H1 (cell line): ENCODE data around the gene SNRNP200. TPM values are rescaled to one million over a fixed set of nuclear protein-coding genes. Genes with fewer than 3 reads are reported as not detected.

ENCODE experiments used
- ASH2L ChIP-seq: fragments of 200-600, 300-600 bp; sonication (generic); IDR thresholded peaks from one replicate; pipeline ENCODE4 v1.7.1; 2017; ENCODE audit warnings: low read length
- BACH1 ChIP-seq: IDR thresholded peaks from 2 replicates; pipeline ENCODE4 v1.6.1; 2012; ENCODE audit warnings: low read length, improper control_type of control experiment
- KDM5A ChIP-seq: fragments of 200-600 bp; IDR thresholded peaks from 2 replicates; pipeline ENCODE4 v1.7.1; 2012; ENCODE audit warnings: mild to moderate bottlenecking, low read length, inconsistent platforms, mixed read lengths
- RNF2 ChIP-seq: fragments of 200-900, 300-1000 bp; sonication (generic); IDR thresholded peaks from 2 replicates; pipeline ENCODE4 v1.7.1; 2016; ENCODE audit warnings: borderline replicate concordance, low read depth, mild to moderate bottlenecking, antibody characterized with exemption, low read length; ENCODE audit not compliant: poor library complexity, severe bottlenecking; ENCODE audit errors: missing control alignments
- SIN3A ChIP-seq, 2 experiments: IDR thresholded peaks in 1 of 2; conservative IDR thresholded peaks in 1 of 2; 2 replicates each; pipeline ENCODE4 v1.6.1; 2011 to 2012; ENCODE audit warnings: low read length in 2 of 2, improper control_type of control experiment in 1 of 2, low read depth in 1 of 2, mild to moderate bottlenecking in 1 of 2
- SIX5 ChIP-seq: IDR thresholded peaks from 2 replicates; pipeline ENCODE4 v1.6.1; 2011; ENCODE audit warnings: mild to moderate bottlenecking, low read depth, low read length
- TAF7 ChIP-seq: optimal IDR thresholded peaks from 2 replicates; pipeline ENCODE3; 2011; ENCODE audit warnings: low read depth, mild to moderate bottlenecking, inconsistent platforms, low read length, moderate library complexity, borderline replicate concordance
- TBP ChIP-seq: IDR thresholded peaks from 2 replicates; pipeline ENCODE4 v1.6.1; 2011; ENCODE audit warnings: low read depth, low read length, improper control_type of control experiment
- polyA plus RNA-seq, 7 experiments: library from polyadenylated mRNA; depleted of rRNA in 3 of 7; stranded (reverse) in 5 of 7; unstranded in 2 of 7; fragments of >200 nt in 5 of 7; fragments of 200-250 nt in 2 of 7; gene quantifications; 1 replicate in 5 of 7; 2 replicates in 1 of 7; 4 replicates in 1 of 7; pipeline versions ENCODE4 v1.2.1 to v1.2.3, GENCODE V29; 2011 to 2013; ENCODE audit warnings: missing spikeins in 2 of 7, mixed read lengths in 2 of 7
- total RNA-seq: library from RNA; stranded (reverse); fragmentation: NEBNext Ultra II Directional; extraction: Animal tissue kit (Norgen Biotek cat#: 25700); gene quantifications from 2 replicates; pipeline ENCODE4 v1.2.1, GENCODE V29; 2021

The SNRNP200 gene
- total and polyA plus RNA-seq, 2 of the 8 experiments (the other 6 are each of a cell fraction or from before 2014, with no cell fraction given), result 190 to 289 TPM

GRCh38 chr2:96239745-96240264 is 65.5 kb downstream of the SNRNP200 start (continued):
- no peak for TF ChIP-seq SIX5
- TF ChIP-seq TBP, result no peak
- no peak for TF ChIP-seq TAF7
- no peak for TF ChIP-seq BACH1
- TF ChIP-seq KDM5A, result no peak
- TF ChIP-seq ASH2L, result no peak
- no peak for TF ChIP-seq SIN3A (conservative IDR thresholded peaks at IDR 0.05 in 1 of 2, IDR thresholded peaks at IDR 0.05 in 1 of 2; ENCODE audit: low read depth in 1 of 2, low read length in 2 of 2)
- TF ChIP-seq RNF2, result no peak
